Activated T-helper 2 cell treated with anti-CD3 and anti-CD28 coated beads, Interferon-gamma antibody, Interleukin-2, Interleukin-4, amounts not matched to agents 10 μg/mL and 5 μg/mL and 100 μg/mL, durations not matched to agents 14 hours and 24 hours and 36 hours (primary cell): ENCODE data around the gene ZNF787. TPM values are rescaled to one million over a fixed set of nuclear protein-coding genes. Genes with fewer than 3 reads are reported as not detected.

Experiments used
- DNase-seq: peaks from one replicate; pipeline ENCODE4 v3.0.0; 2021; ENCODE audit warnings: low spot score
- H3K27ac Mint-ChIP-seq: one replicate; pipeline ENCODE4 v1.8.0; 2021; ENCODE audit warnings: mixed read lengths
- H3K27me3 Mint-ChIP-seq: one replicate; pipeline ENCODE4 v1.8.0; 2021; ENCODE audit warnings: low read depth, mixed read lengths
- H3K36me3 Mint-ChIP-seq: one replicate; pipeline ENCODE4 v1.8.0; 2021; ENCODE audit warnings: low read depth, mixed read lengths
- H3K4me1 Mint-ChIP-seq: one replicate; pipeline ENCODE4 v1.8.0; 2021; ENCODE audit warnings: low read depth, mixed read lengths
- H3K4me3 Mint-ChIP-seq: one replicate; pipeline ENCODE4 v1.8.0; 2021; ENCODE audit warnings: low read depth, mild to moderate bottlenecking, moderate library complexity, mixed read lengths
- H3K9me3 Mint-ChIP-seq: one replicate; pipeline ENCODE4 v1.8.0; 2021; ENCODE audit warnings: mixed read lengths
- intact Hi-C: fragments of 100-400 bp; cut with micrococcal nuclease; formaldehyde crosslinking; loops from one replicate; pipeline ENCODE4 v1.15.1; 2023
- total RNA-seq: library from RNA; stranded (reverse); gene quantifications from 2 replicates; pipeline ENCODE4 v1.2.3, GENCODE V29; 2022

Gene ZNF787
- total RNA-seq, 1 donor from 2014 or later, result 35.7 TPM

- peak within 1 kb of the TSS; percentile 81 for H3K27ac Mint-ChIP-seq
- DNase-seq, result peak; percentile 99
- intact Hi-C loops, result loop anchor here (1.0 kb wide), 2 partner anchors 19 to 175 kb away; partner anchors contain the start of gene ZNF787
- no peaks in the 10 kb centered on the region for H3K36me3 Mint-ChIP-seq
- H3K4me3 Mint-ChIP-seq, result peak within 1 kb of the TSS; percentile 83
- no peaks in the 10 kb centered on the region for H3K9me3 Mint-ChIP-seq
- no peaks in the 10 kb centered on the region for H3K27me3 Mint-ChIP-seq
- peaks cover 21% of the 10 kb centered on the region for H3K4me1 Mint-ChIP-seq
Observed at GRCh38 chr19:56140583-56141416, 19.7 kb upstream of the ZNF787 start, which contains the start of gene ZNF444. TSS of gene ZNF444 (plus strand) at chr19:56141287. CDS start at chr19:56146912, 5,625 bp downstream.

- Mint-ChIP-seq H3K27me3 (no peaks in the 10 kb centered on the region), H3K27ac (peak overlapping the region; percentile 81), H3K9me3 (no peaks in the 10 kb centered on the region), H3K4me1 (peaks cover 21% of the 10 kb centered on the region), H3K36me3 (no peaks in the 10 kb centered on the region), H3K4me3 (peak overlapping the region; percentile 83)
- intact Hi-C loops, result loop anchor here (1.0 kb wide), 1 partner anchor 175 kb away; no protein-coding TSS in a partner anchor
- DNase-seq, result no peak
Observed at GRCh38 chr19:56139847-56140582, 18.9 kb upstream of the ZNF787 start.

- H3K4me1 Mint-ChIP-seq, result peaks cover 10% of the 10 kb centered on the region
- no peaks in the 10 kb centered on the region for H3K9me3 Mint-ChIP-seq
- no peaks in the 10 kb centered on the region for H3K36me3 Mint-ChIP-seq
- no peak overlapping the region for H3K27ac Mint-ChIP-seq
- H3K27me3 Mint-ChIP-seq, result no peaks in the 10 kb centered on the region
- H3K4me3 Mint-ChIP-seq, result peak overlapping the region; percentile 56
- intact Hi-C loops, result no loop called here
- no peak for DNase-seq
Observed at GRCh38 chr19:56138069-56138468, 17.0 kb upstream of the ZNF787 start.

GRCh38 chr19:56137405-56137804, 16.3 kb upstream of the ZNF787 start:
- no peak for DNase-seq
- peaks cover 10% of the 10 kb centered on the region for H3K4me1 Mint-ChIP-seq
- intact Hi-C loops, result no loop called here
- H3K27ac Mint-ChIP-seq, result no peak overlapping the region
- no peaks in the 10 kb centered on the region for H3K27me3 Mint-ChIP-seq
- no peaks in the 10 kb centered on the region for H3K9me3 Mint-ChIP-seq
- no peaks in the 10 kb centered on the region for H3K36me3 Mint-ChIP-seq
- H3K4me3 Mint-ChIP-seq, result no peak overlapping the region

- Mint-ChIP-seq H3K27me3 (no peaks in the 10 kb centered on the region), H3K9me3 (no peaks in the 10 kb centered on the region), H3K36me3 (no peaks in the 10 kb centered on the region), H3K4me1 (peaks cover 7% of the 10 kb centered on the region), H3K27ac (no peak overlapping the region), H3K4me3 (no peak overlapping the region)
- DNase-seq, result no peak
- intact Hi-C loops, result no loop called here
Observed at GRCh38 chr19:56136362-56136761, 15.3 kb upstream of the ZNF787 start.

- Mint-ChIP-seq H3K4me3 (no peak overlapping the region), H3K27me3 (no peaks in the 10 kb centered on the region), H3K4me1 (peaks cover under 1% of the 10 kb centered on the region), H3K36me3 (no peaks in the 10 kb centered on the region), H3K27ac (no peak overlapping the region), H3K9me3 (no peaks in the 10 kb centered on the region)
- intact Hi-C loops, result no loop called here
- no peak for DNase-seq
Observed at GRCh38 chr19:56134654-56134921, 13.5 kb upstream of the ZNF787 start.

- no peaks in the 10 kb centered on the region for H3K9me3 Mint-ChIP-seq
- intact Hi-C loops, result no loop called here
- no peak overlapping the region for H3K27ac Mint-ChIP-seq
Observed at GRCh38 chr19:56133858-56134653, 13.0 kb upstream of the ZNF787 start.

GRCh38 chr19:56132316-56132822, 11.3 kb upstream of the ZNF787 start:
- DNase-seq, result no peak
- Mint-ChIP-seq H3K4me3 (no peak overlapping the region), H3K9me3 (no peaks in the 10 kb centered on the region), H3K27me3 (no peaks in the 10 kb centered on the region), H3K27ac (no peak overlapping the region), H3K4me1 (no peaks in the 10 kb centered on the region), H3K36me3 (no peaks in the 10 kb centered on the region)
- intact Hi-C loops, result no loop called here

More at GRCh38 chr19:56133858-56134653, 13.0 kb upstream of the ZNF787 start:
- Mint-ChIP-seq H3K27me3 (no peaks in the 10 kb centered on the region), H3K4me3 (no peak overlapping the region), H3K36me3 (no peaks in the 10 kb centered on the region), H3K4me1 (no peaks in the 10 kb centered on the region)
- no peak for DNase-seq

- no peaks in the 10 kb centered on the region for H3K27me3 Mint-ChIP-seq
- no peaks in the 10 kb centered on the region for H3K4me1 Mint-ChIP-seq
- intact Hi-C loops, result no loop called here
- no peak overlapping the region for H3K27ac Mint-ChIP-seq
- H3K36me3 Mint-ChIP-seq, result no peaks in the 10 kb centered on the region
- DNase-seq, result no peak
- no peak overlapping the region for H3K4me3 Mint-ChIP-seq
- no peaks in the 10 kb centered on the region for H3K9me3 Mint-ChIP-seq
Observed at GRCh38 chr19:56131651-56132050, 10.6 kb upstream of the ZNF787 start.

GRCh38 chr19:56130006-56130405, 8.9 kb upstream of the ZNF787 start:
- H3K27me3 Mint-ChIP-seq, result no peaks in the 10 kb centered on the region
- no peak for DNase-seq
- intact Hi-C loops, result no loop called here
- no peaks in the 10 kb centered on the region for H3K36me3 Mint-ChIP-seq
- no peak overlapping the region for H3K27ac Mint-ChIP-seq
- no peak overlapping the region for H3K4me3 Mint-ChIP-seq
- H3K9me3 Mint-ChIP-seq, result no peaks in the 10 kb centered on the region
- no peaks in the 10 kb centered on the region for H3K4me1 Mint-ChIP-seq

- no peak overlapping the region for H3K4me3 Mint-ChIP-seq
- no peaks in the 10 kb centered on the region for H3K9me3 Mint-ChIP-seq
- intact Hi-C loops, result no loop called here
- H3K27ac Mint-ChIP-seq, result no peak overlapping the region
- H3K36me3 Mint-ChIP-seq, result no peaks in the 10 kb centered on the region
- no peak for DNase-seq
- peaks cover 4% of the 10 kb centered on the region for H3K4me1 Mint-ChIP-seq
- no peaks in the 10 kb centered on the region for H3K27me3 Mint-ChIP-seq
Observed at GRCh38 chr19:56126983-56127780, 6.1 kb upstream of the ZNF787 start.
